WTC11 (cell line): ENCODE results near the gene SSU72.

Source experiments
- AFF4 ChIP-seq: sonication (generic); formaldehyde crosslinking; IDR thresholded peaks from 2 replicates; pipeline ENCODE4 v1.8.1; 2023; ENCODE audit warnings: mild to moderate bottlenecking, missing genetic modification reagents, borderline replicate concordance
- CTCF ChIP-seq: fragments of 200-600 bp; IDR thresholded peaks from 2 replicates; pipeline ENCODE4 v1.8.0; 2022; ENCODE audit warnings: antibody characterized with exemption
- ELF4 ChIP-seq: sonication (generic); formaldehyde crosslinking; IDR thresholded peaks from 2 replicates; pipeline ENCODE4 v1.8.1; 2022; ENCODE audit warnings: low read depth, mild to moderate bottlenecking, moderate library complexity, missing genetic modification reagents
- ESRRA ChIP-seq: sonication (generic); formaldehyde crosslinking; IDR thresholded peaks from 2 replicates; pipeline ENCODE4 v1.8.1; 2022; ENCODE audit warnings: mild to moderate bottlenecking, missing genetic modification reagents, borderline replicate concordance
- FOXJ3 ChIP-seq: sonication (generic); formaldehyde crosslinking; IDR thresholded peaks from 2 replicates; pipeline ENCODE4 v1.9.0; 2021; ENCODE audit warnings: missing genetic modification reagents, mild to moderate bottlenecking, borderline replicate concordance
- TCF7 ChIP-seq: sonication (generic); formaldehyde crosslinking; IDR thresholded peaks from 2 replicates; pipeline ENCODE4 v1.8.0; 2022; ENCODE audit warnings: mild to moderate bottlenecking, low read depth, missing genetic modification reagents, moderate library complexity
- TEAD4 ChIP-seq: sonication (generic); formaldehyde crosslinking; IDR thresholded peaks from 2 replicates; pipeline ENCODE4 v1.8.0; 2022; ENCODE audit warnings: mild to moderate bottlenecking, missing genetic modification reagents
- ZNF219 ChIP-seq: sonication (generic); formaldehyde crosslinking; IDR thresholded peaks from 2 replicates; pipeline ENCODE4 v1.8.0; 2023; ENCODE audit warnings: missing genetic modification reagents, mild to moderate bottlenecking, borderline replicate concordance
- ZNF423 ChIP-seq: fragments of 250-450 bp; sonication (Bioruptor Pico); IDR thresholded peaks from 2 replicates; pipeline ENCODE4 v2.1.2; 2022; ENCODE audit warnings: mild to moderate bottlenecking, moderate library complexity
- ZSCAN18 ChIP-seq: fragments of 250-450 bp; sonication (Bioruptor Pico); IDR thresholded peaks from 2 replicates; pipeline ENCODE4 v2.1.2; 2022; ENCODE audit warnings: mild to moderate bottlenecking, moderate library complexity

- TF ChIP-seq FOXJ3 (CRISPR knock-in tag) (no peak), TEAD4 (CRISPR knock-in tag) (no peak), ZSCAN18 (CRISPR knock-in tag) (no peak), ESRRA (CRISPR knock-in tag) (no peak), CTCF (peak; percentile 53), AFF4 (no peak), ZNF423 (no peak), ZNF219 (CRISPR knock-in tag) (no peak), ELF4 (CRISPR knock-in tag) (no peak), TCF7 (CRISPR knock-in tag) (no peak)
Measured at GRCh38 chr1:1619917-1620361, 45.3 kb upstream of the SSU72 start.
